HepG2 (cell line): ENCODE measurements around the gene ACSS1. TPM values are rescaled to one million over a fixed set of nuclear protein-coding genes. Genes with fewer than 3 reads are reported as not detected.
A peak's percentile ranks its signal among the peaks of the same experiment; 100 is the strongest.

Experiments
- ARID3A ChIP-seq: IDR thresholded peaks from 2 replicates; pipeline ENCODE4 v1.6.1; 2012; ENCODE audit warnings: low read depth, low read length, improper control_type of control experiment
- ATF7 ChIP-seq, 2 experiments: fragments of 450-650 bp in 1 of 2; sonication (generic) in 1 of 2; formaldehyde crosslinking in 1 of 2; IDR thresholded peaks; 2 replicates each; pipeline versions ENCODE4 v1.4.0 to v1.6.1; 2016 to 2020; ENCODE audit warnings: antibody characterized with exemption in 1 of 2, mild to moderate bottlenecking in 1 of 2, missing genetic modification reagents in 1 of 2
- CCDC6 ChIP-seq: sonication (generic); formaldehyde crosslinking; IDR thresholded peaks from 2 replicates; pipeline ENCODE4 v1.8.1; 2022; ENCODE audit warnings: mild to moderate bottlenecking, missing genetic modification reagents, moderate library complexity
- CSRNP2 ChIP-seq: sonication (generic); formaldehyde crosslinking; conservative IDR thresholded peaks from 2 replicates; pipeline ENCODE4 v1.8.0; 2022; ENCODE audit warnings: low read depth, missing genetic modification reagents
- GABPA ChIP-seq, 2 experiments: IDR thresholded peaks; 2 replicates each; pipeline ENCODE4 v1.6.1; 2011 to 2016; ENCODE audit warnings: low read depth in 2 of 2, low read length in 1 of 2, missing biosample characterization in 1 of 2, missing genetic modification characterization in 1 of 2
- HMGA1 ChIP-seq: sonication (generic); formaldehyde crosslinking; conservative IDR thresholded peaks from 2 replicates; pipeline ENCODE4 v1.4.0; 2020; ENCODE audit warnings: missing genetic modification reagents
- KDM3A ChIP-seq: IDR thresholded peaks from 2 replicates; pipeline ENCODE4 v1.6.1; 2018; ENCODE audit warnings: low read depth, missing compliant biosample characterization
- MIER2 ChIP-seq: IDR thresholded peaks from 2 replicates; pipeline ENCODE4 v1.6.1; 2016; ENCODE audit warnings: missing biosample characterization, missing genetic modification reagents
- NCOR1 ChIP-seq: fragments of 200-600 bp; sonication (generic); IDR thresholded peaks from 2 replicates; pipeline ENCODE4 v1.7.0; 2017; ENCODE audit warnings: antibody characterized with exemption, low read length, borderline replicate concordance
- NFE2L2 ChIP-seq: fragments of 150-350 bp; IDR thresholded peaks from 2 replicates; pipeline ENCODE4 v1.6.1; 2014; ENCODE audit warnings: low read length
- NONO ChIP-seq, 2 experiments: fragments of 450-650 bp in 1 of 2; sonication (generic) in 1 of 2; formaldehyde crosslinking in 1 of 2; IDR thresholded peaks in 1 of 2; conservative IDR thresholded peaks in 1 of 2; 2 replicates each; pipeline versions ENCODE4 v1.6.1 to v1.8.0; 2017 to 2022; ENCODE audit warnings: mild to moderate bottlenecking in 1 of 2, missing genetic modification reagents in 1 of 2, moderate library complexity in 1 of 2
- PRDM4 ChIP-seq: sonication (generic); formaldehyde crosslinking; IDR thresholded peaks from 2 replicates; pipeline ENCODE4 v1.9.0; 2021; ENCODE audit warnings: missing genetic modification reagents, borderline replicate concordance
- SATB2 ChIP-seq: sonication (generic); formaldehyde crosslinking; IDR thresholded peaks from 2 replicates; pipeline ENCODE4 v1.5.0; 2020; ENCODE audit warnings: missing genetic modification reagents
- SMAD9 ChIP-seq: sonication (generic); formaldehyde crosslinking; IDR thresholded peaks from 2 replicates; pipeline ENCODE4 v1.5.1; 2020; ENCODE audit warnings: mild to moderate bottlenecking, missing genetic modification reagents
- TFDP1 ChIP-seq: IDR thresholded peaks from 2 replicates; pipeline ENCODE4 v1.6.1; 2016; ENCODE audit warnings: missing compliant biosample characterization, missing genetic modification reagents, borderline replicate concordance
- ZGPAT ChIP-seq: IDR thresholded peaks from 2 replicates; pipeline ENCODE4 v1.6.1; 2016; ENCODE audit warnings: mild to moderate bottlenecking
- ZNF574 ChIP-seq: sonication (generic); formaldehyde crosslinking; IDR thresholded peaks from 2 replicates; pipeline ENCODE4 v1.4.0; 2020; ENCODE audit warnings: missing genetic modification reagents
- polyA plus RNA-seq, 8 experiments: library from polyadenylated mRNA; depleted of rRNA in 3 of 8; stranded (reverse) in 7 of 8; unstranded in 1 of 8; fragments of >200 nt; fragmentation: Illumina TruSeq in 4 of 8; extraction: Trizol in 4 of 8; gene quantifications; 2 replicates each; pipeline versions ENCODE4 v1.2.1 to v1.2.3, GENCODE V29; 2011 to 2016; ENCODE audit warnings: low read depth in 4 of 8, missing spikeins in 1 of 8, mixed read lengths in 1 of 8; ENCODE audit not compliant: insufficient read depth in 1 of 8
- total RNA-seq, 5 experiments: library from RNA; depleted of rRNA; stranded (reverse); fragments of >200 nt; fragmentation: Illumina TruSeq; extraction: Trizol; gene quantifications; 2 replicates each; pipeline ENCODE4 v1.2.3, GENCODE V29; 2016; ENCODE audit warnings: low read depth in 1 of 5

The ACSS1 gene
- total and polyA plus RNA-seq, 2 of the 13 experiments (the other 11 are each of a cell fraction or from before 2014, with no cell fraction given): 15.2 to 41.6 TPM

- peak; percentile 92 for TF ChIP-seq ARID3A
- 0 out of 2 replicates have a peak, but pooled peaks have one; percentile 26 for TF ChIP-seq ZNF574 (CRISPR knock-in tag)
- no peak for TF ChIP-seq NFE2L2
- peak; percentile 33; the same call in 1 of the 2 replicates for TF ChIP-seq CCDC6 (CRISPR knock-in tag)
- TF ChIP-seq ZGPAT (CRISPR knock-in tag): peak; percentile 82
- no peak for TF ChIP-seq CSRNP2 (CRISPR knock-in tag)
- peak; percentile 51; the same call in 1 of the 2 replicates for TF ChIP-seq ATF7 (IDR thresholded peaks at IDR 0.05)
- TF ChIP-seq ATF7 (CRISPR knock-in tag; IDR thresholded peaks at IDR 0.05): no peak
- TF ChIP-seq NCOR1: peak; percentile 71; the same call in 1 of the 2 replicates
- peak; percentile 42; the same call in 1 of the 2 replicates for TF ChIP-seq TFDP1 (CRISPR knock-in tag)
- no peak for TF ChIP-seq GABPA (IDR thresholded peaks at IDR 0.05; ENCODE audit: low read depth, low read length)
- TF ChIP-seq GABPA (CRISPR knock-in tag; IDR thresholded peaks at IDR 0.05; ENCODE audit: low read depth): peak; percentile 52; the same call in 1 of the 2 replicates
- TF ChIP-seq PRDM4 (CRISPR knock-in tag): no peak
- no peak for TF ChIP-seq SMAD9 (CRISPR knock-in tag)
- TF ChIP-seq SATB2: peak; percentile 22; the same call in 1 of the 2 replicates
- TF ChIP-seq KDM3A (CRISPR knock-in tag): no peak
- TF ChIP-seq HMGA1 (CRISPR knock-in tag): no peak
- 0 out of 2 replicates have a peak, but pooled peaks have one; percentile 47 for TF ChIP-seq MIER2 (CRISPR knock-in tag)
- no peak for TF ChIP-seq NONO (IDR thresholded peaks at IDR 0.05)
- TF ChIP-seq NONO (CRISPR knock-in tag; conservative IDR thresholded peaks at IDR 0.05): peak; percentile 65
Observed at GRCh38 chr20:24987244-24987643, 70.7 kb downstream of the ACSS1 start (continued).
